NK-92 treated with Interleukin-12 subunit alpha and Interleukin-12 subunit beta, amount 100 ng/mL, for 24 hours (cell line): ENCODE results near the gene SNRNP25.

ENCODE experiments used
- DNase-seq: peaks from one replicate; lab custom pipeline; 2025; lab: John Stamatoyannopoulos, UW

Gene SNRNP25

GRCh38 chr16:104928-105327 lies 51.3 kb downstream of the SNRNP25 start:
- DNase-seq, result no peak

GRCh38 chr16:105521-105920 lies 51.9 kb downstream of the SNRNP25 start:
- DNase-seq, result no peak

GRCh38 chr16:106623-107324 lies 53.1 kb downstream of the SNRNP25 start:
- DNase-seq, result peak; percentile 28
